HG03045 (cell line): ENCODE measurements around the gene CD40.

Experiments
- ATAC-seq: cut with Tn5 transposase; IDR thresholded peaks from one replicate; pipeline ENCODE4 v1.9.1; 2021; ENCODE audit warnings: mild to moderate bottlenecking, moderate library complexity; ENCODE audit not compliant: unreplicated experiment

Gene CD40

GRCh38 chr20:46142124-46142523 is 24.0 kb downstream of the CD40 start:
- ATAC-seq = no peak

GRCh38 chr20:46144432-46145025 is 26.4 kb downstream of the CD40 start:
- no peak for ATAC-seq

GRCh38 chr20:46145713-46146112 is 27.6 kb downstream of the CD40 start:
- no peak for ATAC-seq

GRCh38 chr20:46148313-46149208 is 30.4 kb downstream of the CD40 start:
- ATAC-seq = no peak

- no peak for ATAC-seq
Measured at GRCh38 chr20:46150943-46151342, 32.8 kb downstream of the CD40 start.

GRCh38 chr20:46151936-46152335 is 33.8 kb downstream of the CD40 start:
- ATAC-seq = no peak

- no peak for ATAC-seq
Measured at GRCh38 chr20:46152824-46153586, 34.9 kb downstream of the CD40 start.

GRCh38 chr20:46154305-46154704 is 36.2 kb downstream of the CD40 start:
- ATAC-seq = no peak

GRCh38 chr20:46154796-46155195 is 36.7 kb downstream of the CD40 start:
- no peak for ATAC-seq

- no peak for ATAC-seq
Measured at GRCh38 chr20:46156065-46156464, 38.0 kb downstream of the CD40 start.

- ATAC-seq = no peak
Measured at GRCh38 chr20:46157076-46157592, 39.0 kb downstream of the CD40 start.

GRCh38 chr20:46157625-46158024 is 39.5 kb downstream of the CD40 start:
- no peak for ATAC-seq

GRCh38 chr20:46158476-46158987 is 40.4 kb downstream of the CD40 start:
- ATAC-seq = no peak

GRCh38 chr20:46159101-46159897 is 41.2 kb downstream of the CD40 start:
- ATAC-seq = no peak

- ATAC-seq = no peak
Measured at GRCh38 chr20:46160661-46161060, 42.5 kb downstream of the CD40 start.

GRCh38 chr20:46161921-46162320 is 43.8 kb downstream of the CD40 start:
- no peak for ATAC-seq

- ATAC-seq = no peak
Measured at GRCh38 chr20:46164254-46164653, 46.1 kb downstream of the CD40 start.

- no peak for ATAC-seq
Measured at GRCh38 chr20:46167080-46167479, 49.0 kb downstream of the CD40 start.

GRCh38 chr20:46168438-46168837 is 50.3 kb downstream of the CD40 start:
- ATAC-seq = no peak
